ENCODE measurements around the gene PLA2G4E.

- TF ChIP-seq HMGN3 (IDR thresholded peaks at IDR 0.05; ENCODE audit: borderline replicate concordance, extremely low read depth, insufficient read length, low read depth, low read length) (no peak), FOXJ3 (CRISPR knock-in tag; IDR thresholded peaks at IDR 0.05) (no peak), FUS (optimal IDR thresholded peaks at IDR 0.05; ENCODE audit: low read depth, low read length) (no peak), ZC3H4 (CRISPR knock-in tag; IDR thresholded peaks at IDR 0.05; ENCODE audit: borderline replicate concordance) (no peak), RFX5 (IDR thresholded peaks at IDR 0.05; ENCODE audit: low read depth, low read length) (no peak), BHLHE40 (IDR thresholded peaks at IDR 0.05; ENCODE audit: low read length) (no peak), PHB2 (IDR thresholded peaks at IDR 0.05; ENCODE audit: low read depth) (no peak)
Observed at GRCh38 chr15:41941644-41942415, 79.0 kb downstream of the PLA2G4E start.
